ENCODE measurements around the gene NOTCH1.

The NOTCH1 gene

GRCh38 chr9:136545965-136546696 lies at the start of gene NOTCH1:
TSS of gene NOTCH1 (minus strand) at chr9:136546048. CDS start at chr9:136545786, 262 bp downstream.
- Histone ChIP-seq H2AFZ (ENCODE audit: low read depth, low read length, severe bottlenecking) (peak within 1 kb of the TSS; percentile 91), H3K9me3 (ENCODE audit: insufficient read depth, low read length) (no peaks in the 10 kb centered on the region), H3K4me3 (ENCODE audit: insufficient read depth, low read length, poor library complexity, severe bottlenecking) (peak within 1 kb of the TSS; percentile 58), H3K27ac (ENCODE audit: low read depth, low read length) (peak within 1 kb of the TSS; percentile 62), H3K9me2 (replicated peaks; ENCODE audit: insufficient read depth, low read length) (no peaks in the 10 kb centered on the region), H3K9ac (ENCODE audit: low read length) (peak within 1 kb of the TSS; percentile 69), H3K36me3 (ENCODE audit: low read length) (no peaks in the 10 kb centered on the region), H3F3A (ENCODE audit: insufficient read depth) (no peaks in the 10 kb centered on the region), H3K27me3 (ENCODE audit: low read length) (no peaks in the 10 kb centered on the region), H3K79me2 (ENCODE audit: insufficient read depth, low read length) (no peaks in the 10 kb centered on the region), H4K20me1 (ENCODE audit: low read depth, low read length) (no peaks in the 10 kb centered on the region), H3K4me2 (ENCODE audit: low read depth, low read length, poor library complexity, severe bottlenecking) (peak within 1 kb of the TSS; percentile 81)
- TF ChIP-seq CTCF (IDR thresholded peaks at IDR 0.05; ENCODE audit: insufficient read depth, low read length, poor library complexity, severe bottlenecking), result no peak
- no peak for TF ChIP-seq EZH2phosphoT487 (conservative IDR thresholded peaks at IDR 0.05; ENCODE audit: low read length)

GRCh38 chr9:136594492-136594891 lies 48.6 kb upstream of the NOTCH1 start:
- TF ChIP-seq EZH2phosphoT487 (conservative IDR thresholded peaks at IDR 0.05; ENCODE audit: low read length) (no peak), CTCF (IDR thresholded peaks at IDR 0.05; ENCODE audit: insufficient read depth, low read length, poor library complexity, severe bottlenecking) (no peak)
- Histone ChIP-seq H3K27me3 (ENCODE audit: low read length) (no peaks in the 10 kb centered on the region), H3K4me3 (ENCODE audit: insufficient read depth, low read length, poor library complexity, severe bottlenecking) (no peak overlapping the region)

GRCh38 chr9:136593581-136593980 lies 47.7 kb upstream of the NOTCH1 start:
- no peaks in the 10 kb centered on the region for H3K9me3 ChIP-seq (ENCODE audit: insufficient read depth, low read length)
- H3K9me2 ChIP-seq (replicated peaks; ENCODE audit: insufficient read depth, low read length), result no peaks in the 10 kb centered on the region
- no peak overlapping the region for H2AFZ ChIP-seq (ENCODE audit: low read depth, low read length, severe bottlenecking)
- H3K4me2 ChIP-seq (ENCODE audit: low read depth, low read length, poor library complexity, severe bottlenecking), result no peak overlapping the region
- no peaks in the 10 kb centered on the region for H4K20me1 ChIP-seq (ENCODE audit: low read depth, low read length)
- H3K36me3 ChIP-seq (ENCODE audit: low read length), result no peaks in the 10 kb centered on the region
- no peaks in the 10 kb centered on the region for H3K27me3 ChIP-seq (ENCODE audit: low read length)
- no peak overlapping the region for H3K4me3 ChIP-seq (ENCODE audit: insufficient read depth, low read length, poor library complexity, severe bottlenecking)
- no peaks in the 10 kb centered on the region for H3K79me2 ChIP-seq (ENCODE audit: insufficient read depth, low read length)
- H3K27ac ChIP-seq (ENCODE audit: low read depth, low read length), result no peak overlapping the region
- TF ChIP-seq EZH2phosphoT487 (conservative IDR thresholded peaks at IDR 0.05; ENCODE audit: low read length) (no peak), CTCF (IDR thresholded peaks at IDR 0.05; ENCODE audit: insufficient read depth, low read length, poor library complexity, severe bottlenecking) (no peak)
- no peaks in the 10 kb centered on the region for H3F3A ChIP-seq (ENCODE audit: insufficient read depth)
- no peak overlapping the region for H3K9ac ChIP-seq (ENCODE audit: low read length)

More at GRCh38 chr9:136594492-136594891, 48.6 kb upstream of the NOTCH1 start:
- Histone ChIP-seq H3K4me2 (ENCODE audit: low read depth, low read length, poor library complexity, severe bottlenecking) (no peak overlapping the region), H3K79me2 (ENCODE audit: insufficient read depth, low read length) (no peaks in the 10 kb centered on the region), H3F3A (ENCODE audit: insufficient read depth) (no peaks in the 10 kb centered on the region), H3K9ac (ENCODE audit: low read length) (no peak overlapping the region), H3K9me3 (ENCODE audit: insufficient read depth, low read length) (no peaks in the 10 kb centered on the region), H2AFZ (ENCODE audit: low read depth, low read length, severe bottlenecking) (no peak overlapping the region), H3K27ac (ENCODE audit: low read depth, low read length) (no peak overlapping the region), H3K9me2 (replicated peaks; ENCODE audit: insufficient read depth, low read length) (no peaks in the 10 kb centered on the region), H4K20me1 (ENCODE audit: low read depth, low read length) (no peaks in the 10 kb centered on the region), H3K36me3 (ENCODE audit: low read length) (no peaks in the 10 kb centered on the region)
